IMR-90 (cell line): Measurements from ENCODE around the gene AP4S1. TPM values are rescaled to one million over a fixed set of nuclear protein-coding genes. Genes with fewer than 3 reads are reported as not detected.
A peak's percentile ranks its signal among the peaks of the same experiment; 100 is the strongest.
"Not testable (repeated sequence)": the region's sequence is repeated elsewhere in the genome, so short reads cannot be mapped to it uniquely, and the experiment has no call there.

Experiments
- ATAC-seq: fragments of 200-7000 bp; cut with Tn5 transposase; 2 replicates; pipeline ENCODE4 v1.9.1; 2020; ENCODE audit warnings: low read depth, mild to moderate bottlenecking, moderate library complexity
- BruUV-seq: library from RNA; stranded (reverse); fragments of 400-500 nt; replicated peaks from 2 replicates; lab custom pipeline; 2021; lab: Mats Ljungman, UMichigan
- CTCF ChIA-PET: fragments of 300-600 bp; formaldehyde crosslinking; extraction: SDS; loops from one replicate; lab custom pipeline; 2021; ENCODE audit warnings: antibody characterized with exemption; lab: Yijun Ruan, JAX
- POLR2A ChIA-PET: fragments of 300-600 bp; sonication (Branson Sonifier 250); formaldehyde crosslinking; loops from one replicate; lab custom pipeline; 2022; ENCODE audit warnings: antibody characterized with exemption; ENCODE audit not compliant: unreplicated experiment; lab: Charles Lee
- DNase-seq: peaks from one replicate; pipeline ENCODE4 v3.0.0; 2013
- H2AFZ ChIP-seq: replicated peaks from 2 replicates; pipeline ENCODE3; 2013; ENCODE audit warnings: low read length, mild to moderate bottlenecking; ENCODE audit not compliant: poor library complexity
- H2AK5ac ChIP-seq: 2 replicates; pipeline ENCODE4 v1.6.1; 2013; ENCODE audit warnings: low read depth, low read length, inconsistent platforms
- H2AK9ac ChIP-seq: replicated peaks from 2 replicates; pipeline ENCODE3; 2013; ENCODE audit warnings: mild to moderate bottlenecking, low read depth, low read length, moderate library complexity; ENCODE audit not compliant: poor library complexity
- H2BK120ac ChIP-seq: 2 replicates; pipeline ENCODE4 v1.6.1; 2013; ENCODE audit warnings: low read depth, low read length, inconsistent platforms
- H2BK15ac ChIP-seq: 3 replicates; pipeline ENCODE4 v1.6.1; 2013; ENCODE audit warnings: low read depth, low read length, inconsistent platforms
- H2BK20ac ChIP-seq: 2 replicates; pipeline ENCODE4 v1.6.1; 2013; ENCODE audit warnings: low read depth, mild to moderate bottlenecking, inconsistent platforms, low read length, moderate library complexity
- H2BK5ac ChIP-seq: 2 replicates; pipeline ENCODE4 v1.6.1; 2013; ENCODE audit warnings: mild to moderate bottlenecking, low read depth, low read length, inconsistent platforms; ENCODE audit not compliant: poor library complexity, severe bottlenecking
- H3K14ac ChIP-seq: replicated peaks from 2 replicates; pipeline ENCODE4 v1.6.1; 2013; ENCODE audit warnings: low read depth, low read length, inconsistent platforms
- H3K18ac ChIP-seq: 2 replicates; pipeline ENCODE4 v1.6.1; 2013; ENCODE audit warnings: low read depth, low read length, control low read depth
- H3K23ac ChIP-seq: 2 replicates; pipeline ENCODE4 v1.6.1; 2013; ENCODE audit warnings: low read depth, low read length, inconsistent platforms
- H3K27ac ChIP-seq: 2 replicates; pipeline ENCODE4 v1.5.1; 2013; ENCODE audit warnings: mild to moderate bottlenecking, control low read depth, low read length; ENCODE audit not compliant: insufficient read depth
- H3K27me3 ChIP-seq: 2 replicates; pipeline ENCODE4 v1.6.1; 2013; ENCODE audit warnings: low read length; ENCODE audit not compliant: control insufficient read depth, insufficient read depth
- H3K36me3 ChIP-seq: 2 replicates; pipeline ENCODE4 v1.6.1; 2013; ENCODE audit warnings: low read length, mixed read lengths; ENCODE audit not compliant: control insufficient read depth, insufficient read depth
- H3K4ac ChIP-seq: 2 replicates; pipeline ENCODE4 v1.6.1; 2013; ENCODE audit warnings: low read depth, low read length, inconsistent platforms
- H3K4me1 ChIP-seq: 2 replicates; pipeline ENCODE4 v1.6.1; 2013; ENCODE audit warnings: low read length, mixed read lengths; ENCODE audit not compliant: control insufficient read depth, insufficient read depth
- H3K4me2 ChIP-seq: 2 replicates; pipeline ENCODE4 v1.6.1; 2013; ENCODE audit warnings: low read depth, mild to moderate bottlenecking, control low read depth, low read length, moderate library complexity
- H3K4me3 ChIP-seq: 2 replicates; pipeline ENCODE4 v1.5.1; 2013; ENCODE audit warnings: low read depth, mild to moderate bottlenecking, control low read depth, low read length, moderate library complexity; ENCODE audit not compliant: insufficient read depth
- H3K56ac ChIP-seq: 2 replicates; pipeline ENCODE4 v1.6.1; 2013; ENCODE audit warnings: low read length, inconsistent platforms; ENCODE audit not compliant: insufficient read depth; ENCODE audit errors: extremely low read depth
- H3K79me1 ChIP-seq, 2 experiments: 2 replicates each; pipeline ENCODE4 v1.6.1; 2013; ENCODE audit warnings: low read length in 2 of 2, inconsistent platforms in 1 of 2, low read depth in 1 of 2
- H3K9ac ChIP-seq: 2 replicates; pipeline ENCODE4 v1.6.1; 2013; ENCODE audit warnings: low read depth, low read length, control low read depth
- H3K9me1 ChIP-seq: 2 replicates; pipeline ENCODE4 v1.6.1; 2013; ENCODE audit warnings: low read length, inconsistent platforms; ENCODE audit not compliant: insufficient read depth
- H3K9me3 ChIP-seq: 2 replicates; pipeline ENCODE4 v1.6.1; 2013; ENCODE audit warnings: low read length; ENCODE audit not compliant: control insufficient read depth, insufficient read depth
- H4K20me1 ChIP-seq: 2 replicates; pipeline ENCODE4 v1.6.1; 2013; ENCODE audit warnings: low read length, inconsistent platforms; ENCODE audit not compliant: insufficient read depth
- H4K5ac ChIP-seq: 2 replicates; pipeline ENCODE4 v1.6.1; 2013; ENCODE audit warnings: mild to moderate bottlenecking, low read depth, low read length, control low read depth
- H4K8ac ChIP-seq, 2 experiments: 2 replicates each; pipeline ENCODE4 v1.6.1; 2013; ENCODE audit warnings: low read depth in 2 of 2, low read length in 2 of 2, control low read depth in 1 of 2, inconsistent platforms in 1 of 2
- H4K91ac ChIP-seq: 2 replicates; pipeline ENCODE4 v1.6.1; 2013; ENCODE audit warnings: low read depth, low read length, inconsistent platforms; ENCODE audit not compliant: insufficient read depth
- NFE2L2 ChIP-seq: fragments of 150-350 bp; IDR thresholded peaks from 2 replicates; pipeline ENCODE4 v1.6.1; 2016; ENCODE audit warnings: low read depth, mild to moderate bottlenecking, low read length
- RAD21 ChIP-seq: IDR thresholded peaks from 2 replicates; pipeline ENCODE4 v1.6.1; 2012; ENCODE audit warnings: low read length, improper control_type of control experiment
- SMC3 ChIP-seq: fragments of 150-350 bp; IDR thresholded peaks from 2 replicates; pipeline ENCODE4 v1.6.1; 2016; ENCODE audit warnings: low read depth, mild to moderate bottlenecking, antibody characterized with exemption, low read length, moderate library complexity
- WGBS, 2 experiments: methylation state at CpG; one replicate each; pipeline versions ENCODE4 v1.1.5 to v1.1.7; 2013; ENCODE audit warnings: missing lambda C conversion rate in 2 of 2; ENCODE audit not compliant: insufficient read length in 1 of 2; ENCODE audit errors: extremely low coverage in 2 of 2; 5-methylcytosine and 5-hydroxymethylcytosine counted together
- dilution Hi-C: fragments of 300-500 bp; cut with HindIII; formaldehyde crosslinking; loops from one replicate; pipeline ENCODE4 v1.14.3; 2018; ENCODE audit warnings: low sequenced_read_pairs; ENCODE audit not compliant: unreplicated experiment
- in situ Hi-C: fragments of 300-500 bp; cut with MboI; formaldehyde crosslinking; loops from 3 replicates; pipeline ENCODE4 v1.14.3; 2019; ENCODE audit warnings: low sequenced_read_pairs, inconsistent platforms, mixed read lengths
- intact Hi-C: fragments of 100-400 bp; cut with micrococcal nuclease; formaldehyde crosslinking; loops from 2 replicates; pipeline ENCODE4 v1.10.0; 2022
- polyA plus RNA-seq, 3 experiments: library from polyadenylated mRNA; depleted of rRNA; stranded (reverse); fragments of >200 nt; gene quantifications; 2 replicates each; pipeline ENCODE4 v1.2.3, GENCODE V29; 2012; ENCODE audit warnings: low replicate concordance in 1 of 3
- total RNA-seq: library from RNA; depleted of rRNA; stranded (reverse); fragments of >200 nt; gene quantifications from 2 replicates; pipeline ENCODE4 v1.2.3, GENCODE V29; 2012
- TF ChIP-seq, protein P1 (sequence below): conservative IDR thresholded peaks from 2 replicates; pipeline ENCODE4 v1.5.1; 2012; ENCODE audit warnings: mild to moderate bottlenecking, low read depth, low read length, improper control_type of control experiment

Gene AP4S1
- total and polyA plus RNA-seq, 2 of the 4 experiments (the other 2 are of a cell fraction) = 2.7 to 4.5 TPM

- H3K18ac ChIP-seq, H3K9me1 ChIP-seq, H3K4me1 ChIP-seq, H3K4me2 ChIP-seq, H3K23ac ChIP-seq, H2AFZ ChIP-seq, BruUV-seq, H2BK15ac ChIP-seq, H2AK9ac ChIP-seq, H4K8ac ChIP-seq, H3K36me3 ChIP-seq, H3K14ac ChIP-seq, POLR2A ChIA-PET, H3K9ac ChIP-seq, H2BK20ac ChIP-seq, H3K56ac ChIP-seq, H4K5ac ChIP-seq, H3K27ac ChIP-seq, H2BK120ac ChIP-seq, H3K4ac ChIP-seq, H3K4me3 ChIP-seq, H2BK5ac ChIP-seq, H3K9me3 ChIP-seq, dilution Hi-C loops, H4K91ac ChIP-seq, H3K27me3 ChIP-seq: not testable (repeated sequence)
- CTCF ChIA-PET = interaction anchor here (0.6 to 0.7 kb wide), 2 partner anchors 10 to 15 kb away, joined by 3 to 6 read pairs; no protein-coding TSS in a partner anchor
- in situ Hi-C loops = loop anchor here (25.0 kb wide), 1 partner anchor 382 kb away; no protein-coding TSS in a partner anchor
- ATAC-seq (peak; percentile 90), DNase-seq (peak; percentile 83)
- intact Hi-C loops = loop anchor here (1.0 to 10.0 kb wide), 3 partner anchors 102 to 377 kb away; partner anchors contain the start of gene HECTD1
- Histone ChIP-seq H3K79me1 (peaks cover 3 to 43% of the 10 kb centered on the region in 2 experiments; a peak in 3 of 4 replicates), H2AK5ac (peak overlapping the region; percentile 62; the same call in 1 of the 2 replicates), H4K20me1 (peaks cover 59% of the 10 kb centered on the region)
- 92% methylated on average over 5 of the region's 13 CpGs; no CpG with 5 or more reads in 1 of the 2 experiments for WGBS, 2 experiments
- peak; percentile 75 for TF ChIP-seq RAD21
- peak; percentile 68 for TF ChIP-seq SMC3
- TF ChIP-seq NFE2L2 = 0 out of 2 replicates have a peak, but pooled peaks have one; percentile 37
- TF ChIP-seq, protein P1, sequence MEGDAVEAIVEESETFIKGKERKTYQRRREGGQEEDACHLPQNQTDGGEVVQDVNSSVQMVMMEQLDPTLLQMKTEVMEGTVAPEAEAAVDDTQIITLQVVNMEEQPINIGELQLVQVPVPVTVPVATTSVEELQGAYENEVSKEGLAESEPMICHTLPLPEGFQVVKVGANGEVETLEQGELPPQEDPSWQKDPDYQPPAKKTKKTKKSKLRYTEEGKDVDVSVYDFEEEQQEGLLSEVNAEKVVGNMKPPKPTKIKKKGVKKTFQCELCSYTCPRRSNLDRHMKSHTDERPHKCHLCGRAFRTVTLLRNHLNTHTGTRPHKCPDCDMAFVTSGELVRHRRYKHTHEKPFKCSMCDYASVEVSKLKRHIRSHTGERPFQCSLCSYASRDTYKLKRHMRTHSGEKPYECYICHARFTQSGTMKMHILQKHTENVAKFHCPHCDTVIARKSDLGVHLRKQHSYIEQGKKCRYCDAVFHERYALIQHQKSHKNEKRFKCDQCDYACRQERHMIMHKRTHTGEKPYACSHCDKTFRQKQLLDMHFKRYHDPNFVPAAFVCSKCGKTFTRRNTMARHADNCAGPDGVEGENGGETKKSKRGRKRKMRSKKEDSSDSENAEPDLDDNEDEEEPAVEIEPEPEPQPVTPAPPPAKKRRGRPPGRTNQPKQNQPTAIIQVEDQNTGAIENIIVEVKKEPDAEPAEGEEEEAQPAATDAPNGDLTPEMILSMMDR = peak; percentile 78
Measured at GRCh38 chr14:30980106-30980704, 45.2 kb upstream of the AP4S1 start.
